HepG2 (cell line): ENCODE results near the gene SLC28A1. TPM values are rescaled to one million over a fixed set of nuclear protein-coding genes. Genes with fewer than 3 reads are reported as not detected.

Source experiments
- EED ChIP-seq: sonication (generic); formaldehyde crosslinking; IDR thresholded peaks from 2 replicates; pipeline ENCODE4 v1.5.0; 2020; ENCODE audit warnings: mild to moderate bottlenecking, missing genetic modification reagents
- HMG20B ChIP-seq: conservative IDR thresholded peaks from 2 replicates; pipeline ENCODE4 v1.6.1; 2016; ENCODE audit warnings: missing genetic modification reagents, missing compliant biosample characterization
- MEIS2 ChIP-seq: sonication (generic); formaldehyde crosslinking; IDR thresholded peaks from 2 replicates; pipeline ENCODE4 v1.9.0; 2021; ENCODE audit warnings: mild to moderate bottlenecking, missing genetic modification reagents
- MXD4 ChIP-seq: IDR thresholded peaks from 2 replicates; pipeline ENCODE4 v1.6.1; 2016; ENCODE audit warnings: mild to moderate bottlenecking, missing biosample characterization, missing genetic modification reagents
- MXI1 ChIP-seq: IDR thresholded peaks from 3 replicates; pipeline ENCODE4 v1.6.1; 2012; ENCODE audit warnings: low read depth, low read length, inconsistent platforms, borderline replicate concordance
- NFATC3 ChIP-seq: sonication (generic); formaldehyde crosslinking; IDR thresholded peaks from 2 replicates; pipeline ENCODE4 v1.5.1; 2020; ENCODE audit warnings: mild to moderate bottlenecking, missing genetic modification reagents
- NFE2 ChIP-seq: sonication (generic); formaldehyde crosslinking; IDR thresholded peaks from 2 replicates; pipeline ENCODE4 v1.4.0; 2020; ENCODE audit warnings: missing genetic modification reagents
- NFKB2 ChIP-seq: sonication (generic); formaldehyde crosslinking; IDR thresholded peaks from 2 replicates; pipeline ENCODE4 v1.4.0; 2020; ENCODE audit warnings: missing genetic modification reagents, borderline replicate concordance
- PAF1 ChIP-seq: IDR thresholded peaks from 2 replicates; pipeline ENCODE4 v1.6.1; 2016; ENCODE audit warnings: missing genetic modification reagents, missing compliant biosample characterization
- PHB2 ChIP-seq: fragments of 450-650 bp; IDR thresholded peaks from 2 replicates; pipeline ENCODE4 v1.6.1; 2018; ENCODE audit not compliant: partially characterized antibody
- TBX3 ChIP-seq: fragments of 450-650 bp; IDR thresholded peaks from 2 replicates; pipeline ENCODE4 v1.6.1; 2017; ENCODE audit warnings: antibody characterized with exemption, mild to moderate bottlenecking, inconsistent platforms, borderline replicate concordance
- THAP9 ChIP-seq: sonication (generic); formaldehyde crosslinking; IDR thresholded peaks from 2 replicates; pipeline ENCODE4; 2020; ENCODE audit warnings: missing genetic modification reagents, mild to moderate bottlenecking, borderline replicate concordance
- ZBED4 ChIP-seq: sonication (generic); formaldehyde crosslinking; IDR thresholded peaks from 2 replicates; pipeline ENCODE4 v1.4.0; 2020; ENCODE audit warnings: missing genetic modification reagents, borderline replicate concordance
- ZBTB33 ChIP-seq: sonication (generic); formaldehyde crosslinking; IDR thresholded peaks from 2 replicates; pipeline ENCODE4 v1.4.0; 2020; ENCODE audit warnings: missing genetic modification reagents
- ZNF224 ChIP-seq: sonication (generic); formaldehyde crosslinking; IDR thresholded peaks from 2 replicates; pipeline ENCODE4 v1.5.0; 2020; ENCODE audit warnings: mild to moderate bottlenecking, missing genetic modification reagents
- ZNF362 ChIP-seq: sonication (generic); formaldehyde crosslinking; IDR thresholded peaks from 2 replicates; pipeline ENCODE4 v1.4.0; 2020; ENCODE audit warnings: missing genetic modification reagents, mild to moderate bottlenecking, borderline replicate concordance
- ZNF501 ChIP-seq: sonication (generic); formaldehyde crosslinking; IDR thresholded peaks from 2 replicates; pipeline ENCODE4 v1.5.1; 2020; ENCODE audit warnings: mild to moderate bottlenecking, moderate library complexity, missing genetic modification reagents
- ZNF563 ChIP-seq: sonication (generic); formaldehyde crosslinking; IDR thresholded peaks from 2 replicates; pipeline ENCODE4 v1.8.0; 2022; ENCODE audit warnings: mild to moderate bottlenecking, moderate library complexity, missing genetic modification reagents
- ZNF713 ChIP-seq: sonication (generic); formaldehyde crosslinking; IDR thresholded peaks from 2 replicates; pipeline ENCODE4 v1.4.0; 2020; ENCODE audit warnings: mild to moderate bottlenecking, missing genetic modification reagents
- polyA plus RNA-seq, 8 experiments: library from polyadenylated mRNA; depleted of rRNA in 3 of 8; stranded (reverse) in 7 of 8; unstranded in 1 of 8; fragments of >200 nt; fragmentation: Illumina TruSeq in 4 of 8; extraction: Trizol in 4 of 8; gene quantifications; 2 replicates each; pipeline versions ENCODE4 v1.2.1 to v1.2.3, GENCODE V29; 2011 to 2016; ENCODE audit warnings: low read depth in 4 of 8, missing spikeins in 1 of 8, mixed read lengths in 1 of 8; ENCODE audit not compliant: insufficient read depth in 1 of 8
- total RNA-seq, 5 experiments: library from RNA; depleted of rRNA; stranded (reverse); fragments of >200 nt; fragmentation: Illumina TruSeq; extraction: Trizol; gene quantifications; 2 replicates each; pipeline ENCODE4 v1.2.3, GENCODE V29; 2016; ENCODE audit warnings: low read depth in 1 of 5

SLC28A1 gene
- total and polyA plus RNA-seq, 2 of the 13 experiments (the other 11 are each of a cell fraction or from before 2014, with no cell fraction given): 0.31 to 5.8 TPM

GRCh38 chr15:84883916-84884781 lies at the start of gene SLC28A1 (continued):
- TF ChIP-seq ZNF362 (CRISPR knock-in tag) (no peak), NFKB2 (CRISPR knock-in tag) (no peak), NFE2 (CRISPR knock-in tag) (no peak), MEIS2 (CRISPR knock-in tag) (no peak), EED (CRISPR knock-in tag) (no peak), ZBED4 (CRISPR knock-in tag) (peak; percentile 52; the same call in 1 of the 2 replicates), ZNF224 (CRISPR knock-in tag) (no peak), NFATC3 (CRISPR knock-in tag) (no peak), TBX3 (no peak), PAF1 (CRISPR knock-in tag) (no peak), ZNF713 (CRISPR knock-in tag) (no peak), THAP9 (CRISPR knock-in tag) (no peak), HMG20B (CRISPR knock-in tag) (no peak), ZBTB33 (CRISPR knock-in tag) (peak; percentile 48; the same call in 1 of the 2 replicates), ZNF501 (CRISPR knock-in tag) (peak; percentile 33; the same call in 1 of the 2 replicates), PHB2 (no peak), MXD4 (no peak), ZNF563 (CRISPR knock-in tag) (no peak), MXI1 (peak; percentile 73; the same call in 1 of the 3 replicates)
